ENCODE measurements around the gene NDFIP1.

Gene NDFIP1

GRCh38 chr5:142107036-142107735 is 1.4 kb upstream of the NDFIP1 start:
- TF ChIP-seq CTCF (IDR thresholded peaks at IDR 0.05; ENCODE audit: low read depth, low read length), result no peak
- no peak for DNase-seq (ENCODE audit: low read depth, low spot score)
- in situ Hi-C loops (cut with HindIII; ENCODE audit: low sequenced_read_pairs), result no loop called here
- no peak overlapping the region for H3K4me3 ChIP-seq (ENCODE audit: low read depth, low read length)

GRCh38 chr5:142107736-142108431 is 695 bp upstream of the NDFIP1 start:
- peak; percentile 5 for DNase-seq (ENCODE audit: low read depth, low spot score)
- peak overlapping the region; percentile 24 for H3K4me3 ChIP-seq (ENCODE audit: low read depth, low read length)
- TF ChIP-seq CTCF (IDR thresholded peaks at IDR 0.05; ENCODE audit: low read depth, low read length), result no peak
- in situ Hi-C loops (cut with HindIII; ENCODE audit: low sequenced_read_pairs), result no loop called here

GRCh38 chr5:142109331-142110045 is 909 bp downstream of the NDFIP1 start:
- no peak for DNase-seq (ENCODE audit: low read depth, low spot score)
- in situ Hi-C loops (cut with HindIII; ENCODE audit: low sequenced_read_pairs), result no loop called here
- H3K4me3 ChIP-seq (ENCODE audit: low read depth, low read length), result peak overlapping the region; percentile 80
- no peak for TF ChIP-seq CTCF (IDR thresholded peaks at IDR 0.05; ENCODE audit: low read depth, low read length)

- TF ChIP-seq CTCF (IDR thresholded peaks at IDR 0.05; ENCODE audit: low read depth, low read length), result no peak
- peak overlapping the region; percentile 80 for H3K4me3 ChIP-seq (ENCODE audit: low read depth, low read length)
- DNase-seq (ENCODE audit: low read depth, low spot score), result peak; percentile 25
- in situ Hi-C loops (cut with HindIII; ENCODE audit: low sequenced_read_pairs), result no loop called here
These were observed 1.5 kb downstream of the NDFIP1 start for GRCh38 chr5:142110046-142110531.

- TF ChIP-seq CTCF (IDR thresholded peaks at IDR 0.05; ENCODE audit: low read depth, low read length), result no peak
- no peak for DNase-seq (ENCODE audit: low read depth, low spot score)
- H3K4me3 ChIP-seq (ENCODE audit: low read depth, low read length), result no peak overlapping the region
- in situ Hi-C loops (cut with HindIII; ENCODE audit: low sequenced_read_pairs), result no loop called here
These were observed 2.6 kb downstream of the NDFIP1 start for GRCh38 chr5:142110988-142111687.

- TF ChIP-seq CTCF (IDR thresholded peaks at IDR 0.05; ENCODE audit: low read depth, low read length), result no peak
- H3K4me3 ChIP-seq (ENCODE audit: low read depth, low read length), result no peak overlapping the region
- in situ Hi-C loops (cut with HindIII; ENCODE audit: low sequenced_read_pairs), result no loop called here
These were observed 6.1 kb downstream of the NDFIP1 start for GRCh38 chr5:142114687-142115086.

More at GRCh38 chr5:142114687-142115086, 6.1 kb downstream of the NDFIP1 start:
- DNase-seq (ENCODE audit: low read depth, low spot score), result no peak

Data from astrocyte of the spinal cord (primary cell).